K562 (cell line): Measurements from ENCODE around the gene KNDC1. TPM values are rescaled to one million over a fixed set of nuclear protein-coding genes. Genes with fewer than 3 reads are reported as not detected.

Experiments
- ATAC-seq: fragments of 200-7000 bp; cut with Tn5 transposase; 3 replicates; pipeline ENCODE4 v1.9.1; 2020; ENCODE audit warnings: moderate library complexity
- BruUV-seq: library from RNA; stranded (reverse); fragments of 400-500 nt; replicated peaks from 2 replicates; lab custom pipeline; 2021; lab: Mats Ljungman, UMichigan
- CTCF ChIA-PET: fragments of 300-600 bp; formaldehyde crosslinking; extraction: SDS; loops from one replicate; lab custom pipeline; 2021; ENCODE audit warnings: low intra/inter-chr PET ratio; lab: Yijun Ruan, JAX
- POLR2A ChIA-PET: fragments of 300-600, 350-650 bp; sonication (Branson Sonifier 250); formaldehyde crosslinking; extraction: SDS; loops from one replicate; lab custom pipeline; 2021; ENCODE audit warnings: antibody characterized with exemption, inconsistent platforms; lab: Yijun Ruan, JAX
- DNase-seq, 4 experiments: peaks; one replicate each; pipeline versions ENCODE4 v3.0.0 to v3.0.0-alpha.2; 2011 to 2018; ENCODE audit warnings: low spot score in 3 of 4, mixed read lengths in 3 of 4; ENCODE audit errors: extremely low read depth in 1 of 4
- FAIRE-seq: peaks from 2 replicates; lab custom pipeline; 2011; peaks lifted over from hg19 to GRCh38; lab: Jason Lieb, UNC
- H2AFZ ChIP-seq: 2 replicates; pipeline ENCODE4 v1.6.0; 2011; ENCODE audit warnings: low read depth, low read length, control low read depth, inconsistent platforms
- H3K27ac ChIP-seq: fragments of 200-600 bp; 3 replicates; pipeline ENCODE4 v1.8.0; 2011; ENCODE audit warnings: low read depth, mild to moderate bottlenecking, control low read depth, inconsistent platforms, low read length, moderate library complexity, mixed read lengths; ENCODE audit errors: extremely low read depth
- H3K27me3 ChIP-seq, 2 experiments: fragments of 300-600 bp in 1 of 2; 2 replicates in 1 of 2; 3 replicates in 1 of 2; pipeline versions ENCODE4 v1.6.0 to v1.8.0; 2011; ENCODE audit warnings: inconsistent platforms in 2 of 2, low read length in 2 of 2, mild to moderate bottlenecking in 1 of 2, mixed read lengths in 1 of 2, moderate library complexity in 1 of 2; ENCODE audit not compliant: control insufficient read depth in 2 of 2, insufficient read depth in 2 of 2
- H3K36me3 ChIP-seq: fragments of 300-600 bp; 3 replicates; pipeline ENCODE4 v1.8.0; 2011; ENCODE audit warnings: mild to moderate bottlenecking, low read length, inconsistent platforms; ENCODE audit not compliant: control insufficient read depth, insufficient read depth
- H3K4me1 ChIP-seq, 2 experiments: fragments of 200-600 bp in 1 of 2; replicated peaks in 1 of 2; 2 replicates in 1 of 2; 3 replicates in 1 of 2; pipeline versions ENCODE4 v1.5.1 to v1.8.0; 2011; ENCODE audit warnings: inconsistent platforms in 2 of 2, low read length in 2 of 2, mild to moderate bottlenecking in 1 of 2, mixed read lengths in 1 of 2, moderate library complexity in 1 of 2; ENCODE audit not compliant: control insufficient read depth in 2 of 2, insufficient read depth in 2 of 2
- H3K4me2 ChIP-seq: 2 replicates; pipeline ENCODE4 v1.6.1; 2011; ENCODE audit warnings: low read length, control low read depth, inconsistent platforms, mixed read lengths; ENCODE audit not compliant: insufficient read depth
- H3K4me3 ChIP-seq: fragments of 200-600 bp; sonication (generic), shearing (Covaris generic); 2 replicates; pipeline ENCODE4 v1.5.1; 2016; ENCODE audit warnings: control low read depth, inconsistent platforms
- H3K79me2 ChIP-seq: fragments of 200-600 bp; 3 replicates; pipeline ENCODE4 v1.8.0; 2011; ENCODE audit warnings: low read length, inconsistent platforms; ENCODE audit not compliant: control insufficient read depth, insufficient read depth
- H3K9ac ChIP-seq, 2 experiments: 2 replicates each; pipeline versions ENCODE4 v1.6.0 to v1.6.1; 2011; ENCODE audit warnings: low read depth in 2 of 2, low read length in 2 of 2, control low read depth in 1 of 2, inconsistent platforms in 1 of 2, mild to moderate bottlenecking in 1 of 2, mixed read lengths in 1 of 2; ENCODE audit not compliant: insufficient read depth in 1 of 2
- H3K9me1 ChIP-seq: one replicate; pipeline ENCODE4 v1.6.0; 2011; ENCODE audit warnings: inconsistent platforms, mild to moderate bottlenecking, low read length, moderate library complexity; ENCODE audit not compliant: control insufficient read depth, insufficient read depth
- H3K9me3 ChIP-seq: replicated peaks from 2 replicates; pipeline ENCODE4 v1.5.1; 2011; ENCODE audit warnings: low read depth, low read length, inconsistent platforms; ENCODE audit not compliant: control insufficient read depth, insufficient read depth
- H4K20me1 ChIP-seq: replicated peaks from 2 replicates; pipeline ENCODE4 v1.6.1; 2011; ENCODE audit warnings: low read length, inconsistent platforms, mixed read lengths; ENCODE audit not compliant: control insufficient read depth, insufficient read depth
- BCL6 ChIP-seq: fragments of 250-450 bp; sonication (Bioruptor Pico); IDR thresholded peaks from 2 replicates; pipeline ENCODE4 v1.4.0; 2020
- CAMTA2 ChIP-seq: fragments of 250-450 bp; sonication (Bioruptor Pico); conservative IDR thresholded peaks from 2 replicates; pipeline ENCODE4 v1.5.1; 2022
- ETS2 ChIP-seq: IDR thresholded peaks from 2 replicates; pipeline ENCODE4 v1.6.1; 2016; ENCODE audit warnings: borderline replicate concordance, missing genetic modification characterization, mild to moderate bottlenecking, moderate library complexity, missing compliant biosample characterization; ENCODE audit not compliant: poor library complexity, severe bottlenecking
- MEIS2 ChIP-seq: fragments of 450-650 bp; IDR thresholded peaks from 2 replicates; pipeline ENCODE4 v1.6.1; 2014; ENCODE audit warnings: mild to moderate bottlenecking; ENCODE audit not compliant: partially characterized antibody
- MTF1 ChIP-seq: fragments of 250-450 bp; sonication (Bioruptor Pico); IDR thresholded peaks from 2 replicates; pipeline ENCODE4 v1.9.0; 2021; ENCODE audit warnings: moderate library complexity, mild to moderate bottlenecking, inconsistent platforms, borderline replicate concordance
- NFE2L1 ChIP-seq: fragments of 450-650 bp; IDR thresholded peaks from 2 replicates; pipeline ENCODE4 v1.6.1; 2016; ENCODE audit warnings: missing genetic modification characterization, low read depth, mild to moderate bottlenecking, missing compliant biosample characterization, moderate library complexity, borderline replicate concordance
- SFPQ ChIP-seq: fragments of 200-400 bp; formaldehyde crosslinking; IDR thresholded peaks from 2 replicates; pipeline ENCODE4 v1.6.1; 2017; ENCODE audit warnings: mild to moderate bottlenecking, low read depth, low read length, moderate library complexity
- SMAD3 ChIP-seq: fragments of 450-650 bp; formaldehyde crosslinking; conservative IDR thresholded peaks from 2 replicates; pipeline ENCODE4 v1.4.0; 2020; ENCODE audit warnings: mild to moderate bottlenecking
- SNAPC5 ChIP-seq: fragments of 250-450 bp; sonication (Bioruptor Pico); IDR thresholded peaks from 2 replicates; pipeline ENCODE4 v1.8.0; 2021; ENCODE audit warnings: moderate library complexity, mild to moderate bottlenecking, inconsistent platforms
- TEAD4 ChIP-seq, 2 experiments: sonication (generic) in 1 of 2; formaldehyde crosslinking in 1 of 2; IDR thresholded peaks; 2 replicates each; pipeline versions ENCODE4 v1.6.1 to v1.8.0; 2012 to 2022; ENCODE audit warnings: borderline replicate concordance in 1 of 2, inconsistent platforms in 1 of 2, low read length in 1 of 2, mild to moderate bottlenecking in 1 of 2, missing genetic modification reagents in 1 of 2
- ZBED1 ChIP-seq: IDR thresholded peaks from 2 replicates; pipeline ENCODE4 v1.6.1; 2014
- WGBS: fragments of 100-300 bp; shearing (Covaris generic); methylation state at CpG from one replicate; pipeline ENCODE4 v1.1.6; 2016; ENCODE audit warnings: low coverage, mixed read lengths; ENCODE audit not compliant: insufficient coverage; ENCODE audit errors: missing lambda C conversion rate; 5-methylcytosine and 5-hydroxymethylcytosine counted together
- in situ Hi-C: fragments of 300-500 bp; cut with MboI; formaldehyde crosslinking; loops from 4 replicates; pipeline ENCODE4 v1.15.0; 2018; ENCODE audit warnings: inconsistent platforms, mixed read lengths
- intact Hi-C: fragments of 100-400 bp; cut with micrococcal nuclease; formaldehyde crosslinking; loops from 2 replicates; pipeline ENCODE4 v1.14.2; 2022
- polyA plus RNA-seq, 8 experiments: library from polyadenylated mRNA; depleted of rRNA in 4 of 8; stranded (reverse) in 5 of 8; unstranded in 3 of 8; fragments of >200 nt; fragmentation: Nextera tagmentation in 2 of 8; fragmentation: Illumina TruSeq in 1 of 8; extraction: Ambion mirVana in 2 of 8; extraction: Trizol in 1 of 8; gene quantifications; 2 replicates each; pipeline versions ENCODE4 v1.2.1 to v1.2.3, GENCODE V29; 2011 to 2014; ENCODE audit warnings: inconsistent platforms in 1 of 8, missing spikeins in 1 of 8
- total RNA-seq, 7 experiments: library from RNA; depleted of rRNA in 6 of 7; stranded (reverse); fragments of >200 nt in 6 of 7; fragmentation: Illumina TruSeq in 2 of 7; extraction: Trizol in 2 of 7; gene quantifications; 2 replicates each; pipeline versions ENCODE4 v1.2.1 to v1.2.3, GENCODE V29; 2011 to 2021; ENCODE audit warnings: low replicate concordance in 1 of 7

KNDC1 gene
- total and polyA plus RNA-seq, 9 of the 15 experiments (the other 6 are each of a cell fraction or from before 2014, with no cell fraction given) = 0.07 to 0.26 (median 0.11) TPM; not detected in 6

- POLR2A ChIA-PET = no interaction called here
- Histone ChIP-seq H4K20me1 (no peaks in the 10 kb centered on the region), H3K79me2 (no peaks in the 10 kb centered on the region), H3K9me3 (no peaks in the 10 kb centered on the region; the same call in 1 of the 2 replicates), H3K4me3 (no peak overlapping the region), H3K4me1 (peaks cover 0 to 70% of the 10 kb centered on the region in 2 experiments; a peak in 2 of 5 replicates), H2AFZ (no peak overlapping the region), H3K27ac (no peak overlapping the region), H3K4me2 (no peak overlapping the region), H3K9me1 (no peaks in the 10 kb centered on the region), H3K9ac (no peak overlapping the region), H3K27me3 (peaks cover 12 to 63% of the 10 kb centered on the region in 2 experiments; a peak in 3 of 5 replicates), H3K36me3 (no peaks in the 10 kb centered on the region)
- FAIRE-seq = no peak
- intact Hi-C loops (no loop called here), in situ Hi-C loops (no loop called here)
- TF ChIP-seq SFPQ = no peak
- TF ChIP-seq MEIS2 = no peak
- no peak for TF ChIP-seq ETS2 (tag)
- no peak for TF ChIP-seq BCL6 (CRISPR knock-in tag)
- TF ChIP-seq MTF1 (CRISPR knock-in tag) = no peak
- no peak for TF ChIP-seq CAMTA2 (CRISPR knock-in tag)
- no peak for TF ChIP-seq ZBED1
- no peak for TF ChIP-seq SMAD3 (CRISPR knock-in tag)
- TF ChIP-seq TEAD4 (IDR thresholded peaks at IDR 0.05; ENCODE audit: low read length) = no peak
- TF ChIP-seq TEAD4 (CRISPR knock-in tag; IDR thresholded peaks at IDR 0.05; ENCODE audit: borderline replicate concordance) = no peak
- no peak for TF ChIP-seq SNAPC5 (CRISPR knock-in tag)
- TF ChIP-seq NFE2L1 (tag) = no peak
- WGBS = 0% methylated on average over 5 of the region's 23 CpGs
- no peak for DNase-seq
- CTCF ChIA-PET = no interaction called here
- no TSS peak for BruUV-seq
- no peak for ATAC-seq
Observed at GRCh38 chr10:133205146-133205545, 45.1 kb downstream of the KNDC1 start.
